ENCODE results near the gene DARS1. TPM values are rescaled to one million over a fixed set of nuclear protein-coding genes. Genes with fewer than 3 reads are reported as not detected.

Gene DARS1
- total and polyA plus RNA-seq, 2 experiments from 2014 or later = 138 to 182 TPM

DNA sequence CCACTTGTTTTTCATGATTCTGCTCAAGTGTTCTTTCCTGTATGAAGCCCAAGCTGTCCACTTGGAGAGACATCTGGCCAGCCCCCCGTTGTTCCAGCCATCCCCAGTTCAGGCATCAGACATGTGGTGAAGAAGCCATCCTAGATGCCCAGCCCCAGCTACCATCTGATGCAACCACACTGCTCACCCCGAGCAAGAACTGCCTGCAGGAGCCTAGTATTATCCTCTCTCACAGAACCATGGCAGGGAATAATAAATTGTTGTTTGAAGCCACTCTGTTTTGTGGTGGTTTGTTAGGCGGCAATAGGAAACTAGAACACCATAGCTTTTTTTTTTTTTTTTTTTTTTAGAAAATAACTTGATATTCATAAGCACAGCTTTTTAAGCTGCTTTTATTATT lies 19.5 kb upstream of the DARS1 start:
- no peaks in the 10 kb centered on the region for H3K36me3 ChIP-seq
- no peaks in the 10 kb centered on the region for H3K27me3 ChIP-seq
- no peak overlapping the region for H3K4me3 ChIP-seq
- no peak overlapping the region for H3K27ac ChIP-seq
- no peak for DNase-seq (ENCODE audit: low read depth in 1 of 2, low spot score in 1 of 2)
- no peaks in the 10 kb centered on the region for H3K9me3 ChIP-seq (ENCODE audit: low read depth)
- TF ChIP-seq, protein P1, sequence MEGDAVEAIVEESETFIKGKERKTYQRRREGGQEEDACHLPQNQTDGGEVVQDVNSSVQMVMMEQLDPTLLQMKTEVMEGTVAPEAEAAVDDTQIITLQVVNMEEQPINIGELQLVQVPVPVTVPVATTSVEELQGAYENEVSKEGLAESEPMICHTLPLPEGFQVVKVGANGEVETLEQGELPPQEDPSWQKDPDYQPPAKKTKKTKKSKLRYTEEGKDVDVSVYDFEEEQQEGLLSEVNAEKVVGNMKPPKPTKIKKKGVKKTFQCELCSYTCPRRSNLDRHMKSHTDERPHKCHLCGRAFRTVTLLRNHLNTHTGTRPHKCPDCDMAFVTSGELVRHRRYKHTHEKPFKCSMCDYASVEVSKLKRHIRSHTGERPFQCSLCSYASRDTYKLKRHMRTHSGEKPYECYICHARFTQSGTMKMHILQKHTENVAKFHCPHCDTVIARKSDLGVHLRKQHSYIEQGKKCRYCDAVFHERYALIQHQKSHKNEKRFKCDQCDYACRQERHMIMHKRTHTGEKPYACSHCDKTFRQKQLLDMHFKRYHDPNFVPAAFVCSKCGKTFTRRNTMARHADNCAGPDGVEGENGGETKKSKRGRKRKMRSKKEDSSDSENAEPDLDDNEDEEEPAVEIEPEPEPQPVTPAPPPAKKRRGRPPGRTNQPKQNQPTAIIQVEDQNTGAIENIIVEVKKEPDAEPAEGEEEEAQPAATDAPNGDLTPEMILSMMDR (IDR thresholded peaks at IDR 0.05; ENCODE audit: low read depth, low read length) = no peak
- H3K4me1 ChIP-seq (ENCODE audit: low read depth) = peaks cover 12% of the 10 kb centered on the region

DNA sequence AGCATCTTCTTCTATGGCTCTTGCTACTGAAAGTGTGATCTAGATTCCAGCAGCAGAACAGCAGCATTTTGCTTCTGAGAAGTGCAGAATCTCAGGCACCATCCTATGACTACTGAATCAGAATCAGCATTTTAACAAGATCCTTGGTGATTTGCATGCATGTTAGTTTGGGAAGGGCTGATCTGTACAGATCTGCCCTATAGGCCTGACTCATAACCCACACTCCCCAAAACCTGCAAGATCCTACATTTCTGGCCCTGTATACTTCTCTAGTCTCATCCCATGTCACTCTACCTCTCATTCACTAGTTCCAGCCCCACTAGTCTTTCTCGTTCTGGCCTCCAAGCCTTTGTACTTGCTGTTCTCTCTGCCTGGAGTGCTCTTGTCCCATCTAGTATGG lies 15.7 kb upstream of the DARS1 start:
- TF ChIP-seq, protein P1 (IDR thresholded peaks at IDR 0.05; ENCODE audit: low read depth, low read length) = no peak
- peaks cover 5% of the 10 kb centered on the region for H3K4me1 ChIP-seq (ENCODE audit: low read depth)
- H3K36me3 ChIP-seq = no peaks in the 10 kb centered on the region
- no peak for DNase-seq (ENCODE audit: low read depth in 1 of 2, low spot score in 1 of 2)
- no peaks in the 10 kb centered on the region for H3K27me3 ChIP-seq
- H3K27ac ChIP-seq = no peak overlapping the region
- no peak overlapping the region for H3K4me3 ChIP-seq
- H3K9me3 ChIP-seq (ENCODE audit: low read depth) = no peaks in the 10 kb centered on the region

DNA sequence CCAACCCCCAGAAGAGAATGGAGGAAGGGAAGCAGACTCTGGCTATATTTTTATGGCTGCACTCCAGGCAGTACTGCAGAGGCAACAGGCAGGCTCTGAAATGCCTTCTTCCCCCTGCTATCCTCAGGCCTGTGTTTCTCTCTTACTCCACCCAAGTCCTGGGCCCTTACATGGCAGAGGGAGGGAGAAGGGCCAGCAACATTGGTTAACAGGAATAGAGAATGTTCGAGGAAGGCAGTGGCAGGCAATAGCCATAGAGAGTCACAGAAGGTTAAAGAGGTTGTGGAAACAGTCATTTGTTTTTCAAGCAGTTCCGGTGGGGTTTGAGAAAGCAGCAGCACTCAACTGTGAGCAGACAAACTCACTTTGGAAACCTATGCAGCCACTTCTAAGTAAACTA lies 15.1 kb upstream of the DARS1 start:
- Histone ChIP-seq H3K36me3 (no peaks in the 10 kb centered on the region), H3K4me1 (ENCODE audit: low read depth) (no peaks in the 10 kb centered on the region), H3K9me3 (ENCODE audit: low read depth) (no peaks in the 10 kb centered on the region), H3K4me3 (no peak overlapping the region), H3K27ac (no peak overlapping the region), H3K27me3 (no peaks in the 10 kb centered on the region)
- TF ChIP-seq, protein P1 (IDR thresholded peaks at IDR 0.05; ENCODE audit: low read depth, low read length) = no peak
- DNase-seq (ENCODE audit: low read depth in 1 of 2, low spot score in 1 of 2) = no peak

DNA sequence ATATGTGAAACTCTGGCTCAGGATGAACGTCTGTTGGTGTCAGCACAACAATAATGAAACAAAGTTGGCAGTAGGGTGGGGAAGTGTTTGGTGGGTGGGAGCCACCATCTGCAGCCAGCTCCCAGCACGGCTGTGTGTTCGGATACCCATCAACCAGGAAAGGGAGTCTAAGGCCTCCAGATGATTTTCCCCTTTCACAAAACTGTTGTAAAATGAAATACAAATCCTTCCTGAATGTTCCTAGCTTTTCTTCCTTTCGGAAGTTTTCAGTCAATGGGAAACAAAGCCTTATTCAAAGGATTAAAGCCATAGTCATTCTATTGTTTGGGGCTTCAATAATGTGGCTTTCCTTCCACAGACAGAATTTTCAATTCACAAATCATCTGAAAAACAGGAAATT lies 14.5 kb upstream of the DARS1 start:
- Histone ChIP-seq H3K27ac (no peak overlapping the region), H3K4me3 (no peak overlapping the region)

DNA sequence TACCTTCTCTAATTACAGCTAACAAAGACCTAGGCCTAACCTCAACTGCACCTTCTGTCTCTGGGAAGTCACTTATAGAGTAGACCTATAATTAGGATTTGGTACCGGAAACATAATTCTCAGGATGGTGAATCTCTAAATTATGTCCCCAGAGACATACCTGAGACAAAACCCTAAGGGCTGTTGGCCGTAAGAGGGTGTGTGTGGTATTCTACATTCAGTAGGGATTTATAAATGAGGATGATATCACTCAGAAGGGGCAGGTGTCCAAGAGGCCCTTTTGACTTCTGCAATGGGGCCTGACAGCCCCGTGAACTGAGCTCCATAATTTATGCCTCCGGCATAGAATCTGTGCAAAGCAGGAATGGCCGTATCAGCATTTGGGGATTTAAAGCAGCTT lies 13.5 kb upstream of the DARS1 start:
- no peak overlapping the region for H3K4me3 ChIP-seq
- DNase-seq (ENCODE audit: low read depth in 1 of 2, low spot score in 1 of 2) = no peak
- no peak overlapping the region for H3K27ac ChIP-seq
- no peaks in the 10 kb centered on the region for H3K9me3 ChIP-seq (ENCODE audit: low read depth)
- H3K27me3 ChIP-seq = no peaks in the 10 kb centered on the region
- no peaks in the 10 kb centered on the region for H3K4me1 ChIP-seq (ENCODE audit: low read depth)
- TF ChIP-seq, protein P1 (IDR thresholded peaks at IDR 0.05; ENCODE audit: low read depth, low read length) = no peak
- no peaks in the 10 kb centered on the region for H3K36me3 ChIP-seq

More for the DNA sequence above, 14.5 kb upstream of the DARS1 start:
- H3K27me3 ChIP-seq = no peaks in the 10 kb centered on the region
- DNase-seq (ENCODE audit: low read depth in 1 of 2, low spot score in 1 of 2) = no peak
- H3K36me3 ChIP-seq = no peaks in the 10 kb centered on the region
- no peaks in the 10 kb centered on the region for H3K4me1 ChIP-seq (ENCODE audit: low read depth)
- TF ChIP-seq, protein P1 (IDR thresholded peaks at IDR 0.05; ENCODE audit: low read depth, low read length) = no peak
- no peaks in the 10 kb centered on the region for H3K9me3 ChIP-seq (ENCODE audit: low read depth)

DNA sequence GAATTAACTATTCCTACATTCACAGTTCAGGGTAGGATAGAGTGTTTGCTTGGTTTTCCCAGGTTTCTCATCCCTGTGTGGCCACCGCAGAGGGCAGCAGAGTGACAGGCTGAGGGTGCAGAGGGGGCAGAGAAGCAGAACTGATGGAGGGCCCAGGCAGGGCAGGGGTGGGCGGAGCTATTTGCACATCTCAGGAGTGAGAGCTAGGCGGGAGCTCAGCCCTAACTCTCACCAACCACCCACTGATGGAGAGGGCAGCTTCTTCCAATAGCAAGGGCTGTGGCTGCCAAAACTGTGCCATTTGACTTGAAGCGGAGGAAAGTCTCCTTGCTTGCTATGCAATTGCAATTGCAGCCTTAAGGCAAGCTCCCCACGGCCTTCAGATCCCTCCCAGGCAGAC lies 12.0 kb upstream of the DARS1 start:
- Histone ChIP-seq H3K9me3 (ENCODE audit: low read depth) (no peaks in the 10 kb centered on the region), H3K36me3 (no peaks in the 10 kb centered on the region), H3K4me3 (no peak overlapping the region), H3K27ac (no peak overlapping the region), H3K4me1 (ENCODE audit: low read depth) (no peaks in the 10 kb centered on the region), H3K27me3 (no peaks in the 10 kb centered on the region)
- peak in 1 of 2 donors; percentile 73 for DNase-seq (ENCODE audit: low read depth in 1 of 2, low spot score in 1 of 2)
- TF ChIP-seq, protein P1 (IDR thresholded peaks at IDR 0.05; ENCODE audit: low read depth, low read length) = no peak
